HCT116 (cell line): ENCODE results near the gene AFF1.
"Not testable (repeated sequence)": the region's sequence is repeated elsewhere in the genome, so short reads cannot be mapped to it uniquely, and the experiment has no call there.

Experiments
- EZH2 ChIP-seq: fragments of 200-600 bp; sonication (generic); IDR thresholded peaks from 2 replicates; pipeline ENCODE4 v1.6.1; 2017; ENCODE audit warnings: antibody characterized with exemption, mixed run types
- EZH2phosphoT487 ChIP-seq: fragments of 200-600 bp; IDR thresholded peaks from 2 replicates; pipeline ENCODE4 v1.6.1; 2018; ENCODE audit warnings: antibody characterized with exemption, borderline replicate concordance
- POLR2A ChIP-seq: IDR thresholded peaks from 2 replicates; pipeline ENCODE4 v1.7.0; 2011; ENCODE audit warnings: borderline replicate concordance; ENCODE audit not compliant: insufficient read depth, insufficient read length; ENCODE audit errors: extremely low read depth
- TF ChIP-seq, protein P1 (sequence below), 3 experiments: fragments of 200-600 bp in 1 of 3; sonication (generic) in 1 of 3; IDR thresholded peaks in 2 of 3; conservative IDR thresholded peaks in 1 of 3; 2 replicates each; pipeline ENCODE4 v1.5.1; 2012 to 2017; ENCODE audit warnings: low read depth in 2 of 3, low read length in 2 of 3, antibody characterized with exemption in 1 of 3, borderline replicate concordance in 1 of 3, control low read depth in 1 of 3, mild to moderate bottlenecking in 1 of 3, mixed read lengths in 1 of 3, mixed run types in 1 of 3, moderate library complexity in 1 of 3; ENCODE audit not compliant: insufficient read depth in 1 of 3

DNA sequence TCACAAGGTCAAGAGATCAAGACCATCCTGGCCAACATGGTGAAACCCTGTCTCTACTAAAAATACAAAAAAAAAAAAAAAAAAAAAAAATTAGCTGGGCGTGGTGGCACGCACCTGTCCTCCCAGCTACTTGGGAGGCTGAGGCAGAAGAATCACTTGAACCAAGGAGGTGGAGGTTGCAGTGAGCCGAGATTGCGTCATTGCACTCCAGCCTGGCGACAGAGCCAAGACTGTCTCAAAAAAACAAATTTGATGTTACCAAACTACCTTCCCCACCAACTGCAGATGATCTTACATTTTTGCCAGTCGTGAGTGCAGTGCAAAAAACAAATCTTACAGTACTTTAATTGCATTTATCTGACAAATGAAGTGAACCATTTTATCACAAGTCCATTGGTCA, 211.1 kb downstream of the AFF1 start:
- TF ChIP-seq POLR2A, EZH2phosphoT487, EZH2: not testable (repeated sequence)
- TF ChIP-seq, protein P1, sequence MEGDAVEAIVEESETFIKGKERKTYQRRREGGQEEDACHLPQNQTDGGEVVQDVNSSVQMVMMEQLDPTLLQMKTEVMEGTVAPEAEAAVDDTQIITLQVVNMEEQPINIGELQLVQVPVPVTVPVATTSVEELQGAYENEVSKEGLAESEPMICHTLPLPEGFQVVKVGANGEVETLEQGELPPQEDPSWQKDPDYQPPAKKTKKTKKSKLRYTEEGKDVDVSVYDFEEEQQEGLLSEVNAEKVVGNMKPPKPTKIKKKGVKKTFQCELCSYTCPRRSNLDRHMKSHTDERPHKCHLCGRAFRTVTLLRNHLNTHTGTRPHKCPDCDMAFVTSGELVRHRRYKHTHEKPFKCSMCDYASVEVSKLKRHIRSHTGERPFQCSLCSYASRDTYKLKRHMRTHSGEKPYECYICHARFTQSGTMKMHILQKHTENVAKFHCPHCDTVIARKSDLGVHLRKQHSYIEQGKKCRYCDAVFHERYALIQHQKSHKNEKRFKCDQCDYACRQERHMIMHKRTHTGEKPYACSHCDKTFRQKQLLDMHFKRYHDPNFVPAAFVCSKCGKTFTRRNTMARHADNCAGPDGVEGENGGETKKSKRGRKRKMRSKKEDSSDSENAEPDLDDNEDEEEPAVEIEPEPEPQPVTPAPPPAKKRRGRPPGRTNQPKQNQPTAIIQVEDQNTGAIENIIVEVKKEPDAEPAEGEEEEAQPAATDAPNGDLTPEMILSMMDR (IDR thresholded peaks at IDR 0.05 in 2 of 3, conservative IDR thresholded peaks at IDR 0.05 in 1 of 3; ENCODE audit: borderline replicate concordance in 1 of 3, insufficient read depth in 1 of 3, low read depth in 2 of 3, low read length in 2 of 3), result not testable (repeated sequence)
